ENCODE data around the gene ITGAL. TPM values are rescaled to one million over a fixed set of nuclear protein-coding genes. Genes with fewer than 3 reads are reported as not detected.
"Not testable (repeated sequence)": the region's sequence is repeated elsewhere in the genome, so short reads cannot be mapped to it uniquely, and the experiment has no call there.

ITGAL gene
- total RNA-seq, 1 donor from 2014 or later, result not detected

- DNase-seq (ENCODE audit: low spot score), result no peak
- no peak for TF ChIP-seq CTCF (IDR thresholded peaks at IDR 0.05)
- Mint-ChIP-seq H3K4me1 (ENCODE audit: low read depth) (peaks cover 12% of the 10 kb centered on the region), H3K9me3 (ENCODE audit: low read depth) (no peaks in the 10 kb centered on the region), H3K36me3 (ENCODE audit: low read depth) (no peaks in the 10 kb centered on the region), H3K27me3 (ENCODE audit: low read depth) (peaks cover 2% of the 10 kb centered on the region), H3K4me3 (ENCODE audit: unreplicated experiment) (no peak overlapping the region), H3K27ac (ENCODE audit: unreplicated experiment) (no peak overlapping the region)
Measured at GRCh38 chr16:30473231-30474073, 910 bp downstream of the ITGAL start.

- H3K27me3 Mint-ChIP-seq (ENCODE audit: low read depth), result peaks cover 5% of the 10 kb centered on the region
- H3K9me3 Mint-ChIP-seq (ENCODE audit: low read depth), result no peaks in the 10 kb centered on the region
- TF ChIP-seq CTCF (IDR thresholded peaks at IDR 0.05), result no peak
- DNase-seq (ENCODE audit: low spot score), result no peak
- H3K36me3 Mint-ChIP-seq (ENCODE audit: low read depth), result no peaks in the 10 kb centered on the region
- H3K27ac Mint-ChIP-seq (ENCODE audit: unreplicated experiment), result no peak overlapping the region
- peaks cover 12% of the 10 kb centered on the region for H3K4me1 Mint-ChIP-seq (ENCODE audit: low read depth)
- no peak overlapping the region for H3K4me3 Mint-ChIP-seq (ENCODE audit: unreplicated experiment)
Measured at GRCh38 chr16:30474074-30474452, 1.5 kb downstream of the ITGAL start.

GRCh38 chr16:30474684-30475083 is 2.1 kb downstream of the ITGAL start:
- no peak for TF ChIP-seq CTCF (IDR thresholded peaks at IDR 0.05)
- Mint-ChIP-seq H3K27me3 (ENCODE audit: low read depth) (peaks cover 5% of the 10 kb centered on the region), H3K4me1 (ENCODE audit: low read depth) (peaks cover 6% of the 10 kb centered on the region), H3K4me3 (ENCODE audit: unreplicated experiment) (no peak overlapping the region), H3K9me3 (ENCODE audit: low read depth) (no peaks in the 10 kb centered on the region), H3K36me3 (ENCODE audit: low read depth) (no peaks in the 10 kb centered on the region), H3K27ac (ENCODE audit: unreplicated experiment) (no peak overlapping the region)
- DNase-seq (ENCODE audit: low spot score), result no peak

GRCh38 chr16:30476991-30477390 is 4.4 kb downstream of the ITGAL start:
- no peak overlapping the region for H3K4me3 Mint-ChIP-seq (ENCODE audit: unreplicated experiment)
- TF ChIP-seq CTCF (IDR thresholded peaks at IDR 0.05), result no peak
- no peaks in the 10 kb centered on the region for H3K4me1 Mint-ChIP-seq (ENCODE audit: low read depth)
- H3K36me3 Mint-ChIP-seq (ENCODE audit: low read depth), result no peaks in the 10 kb centered on the region
- peaks cover 9% of the 10 kb centered on the region for H3K27me3 Mint-ChIP-seq (ENCODE audit: low read depth)
- no peaks in the 10 kb centered on the region for H3K9me3 Mint-ChIP-seq (ENCODE audit: low read depth)
- no peak overlapping the region for H3K27ac Mint-ChIP-seq (ENCODE audit: unreplicated experiment)
- DNase-seq (ENCODE audit: low spot score), result no peak

GRCh38 chr16:30477773-30478172 is 5.2 kb downstream of the ITGAL start:
- H3K9me3 Mint-ChIP-seq (ENCODE audit: low read depth); H3K27me3 Mint-ChIP-seq (ENCODE audit: low read depth); H3K27ac Mint-ChIP-seq (ENCODE audit: unreplicated experiment); H3K4me1 Mint-ChIP-seq (ENCODE audit: low read depth); DNase-seq (ENCODE audit: low spot score); H3K4me3 Mint-ChIP-seq (ENCODE audit: unreplicated experiment); H3K36me3 Mint-ChIP-seq (ENCODE audit: low read depth): not testable (repeated sequence)

All from chondrocyte (in vitro differentiated cells).